GM12878 (cell line): ENCODE measurements around the gene MEGF6. TPM values are rescaled to one million over a fixed set of nuclear protein-coding genes. Genes with fewer than 3 reads are reported as not detected.

Experiments
- ATAC-seq: fragments of 200-7000 bp; cut with Tn5 transposase; 3 replicates; pipeline ENCODE4 v1.9.1; 2020; ENCODE audit warnings: mild to moderate bottlenecking, moderate library complexity
- BruUV-seq: library from RNA; stranded (reverse); fragments of 400-500 nt; replicated peaks from 2 replicates; lab custom pipeline; 2021; lab: Mats Ljungman, UMichigan
- CTCF ChIA-PET: fragments of 300-600 bp; sonication (Branson Sonifier 250); formaldehyde crosslinking; extraction: SDS; loops from one replicate; lab custom pipeline; 2021; ENCODE audit warnings: inconsistent platforms; lab: Yijun Ruan, JAX
- POLR2A ChIA-PET: fragments of 350-600 bp; formaldehyde crosslinking; extraction: SDS; loops from one replicate; lab custom pipeline; 2021; ENCODE audit warnings: inconsistent platforms; lab: Charles Lee
- RAD21 ChIA-PET: fragments of 300-600 bp; sonication (Branson Sonifier 250); formaldehyde crosslinking; loops from one replicate; lab custom pipeline; 2023; ENCODE audit warnings: antibody characterized with exemption; ENCODE audit not compliant: unreplicated experiment; lab: Charles Lee
- SMC1A ChIA-PET: fragments of 300-600 bp; sonication (Branson Sonifier 250); formaldehyde crosslinking; loops from one replicate; lab custom pipeline; 2023; ENCODE audit not compliant: unreplicated experiment, uncharacterized antibody; lab: Charles Lee
- DNase-seq: peaks from one replicate; pipeline ENCODE4 v3.0.0-alpha.2; 2011; ENCODE audit warnings: low read depth, low spot score
- FAIRE-seq: peaks from 3 replicates; lab custom pipeline; 2011; peaks lifted over from hg19 to GRCh38; lab: Jason Lieb, UNC
- H2AFZ ChIP-seq: 2 replicates; pipeline ENCODE4 v1.6.0; 2011; ENCODE audit warnings: low read depth, low read length, control low read depth; ENCODE audit not compliant: control insufficient read depth
- H3K27ac ChIP-seq: 2 replicates; pipeline ENCODE4 v1.5.1; 2011; ENCODE audit warnings: control low read depth; ENCODE audit not compliant: control insufficient read depth, insufficient read depth
- H3K27me3 ChIP-seq, 2 experiments: replicated peaks in 1 of 2; 2 replicates each; pipeline versions ENCODE4 v1.6.0 to v1.6.1; 2011; ENCODE audit warnings: low read length in 1 of 2; ENCODE audit not compliant: control insufficient read depth in 2 of 2, insufficient read depth in 2 of 2
- H3K36me3 ChIP-seq, 2 experiments: 2 replicates each; pipeline ENCODE4 v1.5.1; 2011; ENCODE audit warnings: low read length in 1 of 2; ENCODE audit not compliant: control insufficient read depth in 2 of 2, insufficient read depth in 2 of 2
- H3K4me1 ChIP-seq: 2 replicates; pipeline ENCODE4 v1.6.1; 2011; ENCODE audit warnings: mild to moderate bottlenecking, low read length, moderate library complexity, mixed read lengths; ENCODE audit not compliant: control insufficient read depth, insufficient read depth
- H3K4me2 ChIP-seq: 2 replicates; pipeline ENCODE4 v1.6.0; 2011; ENCODE audit warnings: control low read depth; ENCODE audit not compliant: control insufficient read depth, insufficient read depth
- H3K4me3 ChIP-seq: fragments of 200-600 bp; sonication (generic); 2 replicates; pipeline ENCODE4 v1.5.1; 2016
- H3K79me2 ChIP-seq: 2 replicates; pipeline ENCODE4 v1.6.0; 2011; ENCODE audit warnings: low read length; ENCODE audit not compliant: control insufficient read depth, insufficient read depth
- H3K9ac ChIP-seq: 2 replicates; pipeline ENCODE4 v1.8.0; 2011; ENCODE audit warnings: low read length, control low read depth, mixed read lengths; ENCODE audit not compliant: control insufficient read depth, insufficient read depth
- H3K9me3 ChIP-seq: replicated peaks from 3 replicates; pipeline ENCODE4 v1.5.1; 2011; ENCODE audit warnings: mild to moderate bottlenecking, low read length; ENCODE audit not compliant: control insufficient read depth, insufficient read depth
- H4K20me1 ChIP-seq: 2 replicates; pipeline ENCODE4 v1.6.0; 2011; ENCODE audit not compliant: control insufficient read depth, insufficient read depth
- BRCA1 ChIP-seq: IDR thresholded peaks from 2 replicates; pipeline ENCODE4 v1.6.1; 2011; ENCODE audit warnings: low read depth, low read length, improper control_type of control experiment
- CEBPB ChIP-seq, 2 experiments: fragments of 150-350 bp in 1 of 2; IDR thresholded peaks; 2 replicates each; pipeline ENCODE4 v1.6.1; 2012 to 2014; ENCODE audit warnings: low read depth in 2 of 2, low read length in 2 of 2, borderline replicate concordance in 1 of 2, inconsistent platforms in 1 of 2
- FOXM1 ChIP-seq: IDR thresholded peaks from 2 replicates; pipeline ENCODE4 v1.6.1; 2012; ENCODE audit warnings: low read depth, mild to moderate bottlenecking, inconsistent platforms, low read length, moderate library complexity
- MTA2 ChIP-seq: fragments of 450-650 bp; IDR thresholded peaks from 2 replicates; pipeline ENCODE4 v1.6.1; 2016; ENCODE audit warnings: low read depth, mild to moderate bottlenecking, moderate library complexity
- NFIC ChIP-seq: IDR thresholded peaks from 2 replicates; pipeline ENCODE4 v1.6.1; 2012; ENCODE audit warnings: low read depth, mild to moderate bottlenecking, inconsistent platforms, low read length, moderate library complexity
- RB1 ChIP-seq: fragments of 450-650 bp; formaldehyde crosslinking; IDR thresholded peaks from 2 replicates; pipeline ENCODE4 v1.6.1; 2017; ENCODE audit warnings: mild to moderate bottlenecking, borderline replicate concordance
- RCOR1 ChIP-seq: conservative IDR thresholded peaks from 2 replicates; pipeline ENCODE4 v1.6.1; 2012; ENCODE audit warnings: low read depth, low read length, improper control_type of control experiment
- TAF1 ChIP-seq: IDR thresholded peaks from 2 replicates; pipeline ENCODE4 v1.6.1; 2011; ENCODE audit warnings: mild to moderate bottlenecking, low read depth, low read length, borderline replicate concordance
- WRNIP1 ChIP-seq: IDR thresholded peaks from 2 replicates; pipeline ENCODE4 v1.6.1; 2011; ENCODE audit warnings: low read depth, low read length, improper control_type of control experiment, borderline replicate concordance
- ZNF207 ChIP-seq: fragments of 450-650 bp; IDR thresholded peaks from 2 replicates; pipeline ENCODE4 v1.6.1; 2014; ENCODE audit warnings: antibody characterized with exemption, mild to moderate bottlenecking, borderline replicate concordance
- WGBS: methylation state at CpG from one replicate; pipeline ENCODE4 v1.1.6; 2016; ENCODE audit warnings: low lambda C conversion rate; ENCODE audit not compliant: insufficient replicate concordance, insufficient coverage; ENCODE audit errors: missing lambda C conversion rate; 5-methylcytosine and 5-hydroxymethylcytosine counted together
- in situ Hi-C: fragments of 300-500 bp; cut with MboI; formaldehyde crosslinking; loops from 9 replicates; pipeline ENCODE4 v1.14.3; 2018; ENCODE audit warnings: mixed read lengths
- intact Hi-C: fragments of 100-400 bp; cut with micrococcal nuclease; formaldehyde crosslinking; loops from one replicate; pipeline ENCODE4 v1.14.2; 2022; ENCODE audit not compliant: unreplicated experiment
- polyA plus RNA-seq, 11 experiments: library from polyadenylated mRNA; depleted of rRNA in 4 of 11; unstranded in 6 of 11; stranded (reverse) in 5 of 11; fragments of >200 nt; fragmentation: Nextera tagmentation in 4 of 11; fragmentation: Illumina TruSeq in 1 of 11; extraction: Ambion mirVana in 4 of 11; extraction: Trizol in 1 of 11; gene quantifications; 1 replicate in 1 of 11; 2 replicates in 10 of 11; pipeline versions ENCODE4 v1.2.1 to v1.2.3, GENCODE V29; 2011 to 2016; ENCODE audit warnings: inconsistent platforms in 2 of 11, missing spikeins in 2 of 11, low read depth in 1 of 11
- total RNA-seq, 4 experiments: library from RNA; depleted of rRNA in 3 of 4; stranded (reverse); fragments of >200 nt in 3 of 4; fragmentation: Illumina TruSeq in 1 of 4; extraction: Trizol in 1 of 4; gene quantifications; 2 replicates each; pipeline versions ENCODE4 v1.2.1 to v1.2.3, GENCODE V29; 2013 to 2021
- TF ChIP-seq, protein P1 (sequence below): fragments of 450-650 bp; IDR thresholded peaks from 2 replicates; pipeline ENCODE4 v1.6.1; 2017; ENCODE audit warnings: mild to moderate bottlenecking, low read depth, inconsistent platforms; ENCODE audit not compliant: poor library complexity, severe bottlenecking
- TF ChIP-seq, protein P2 (sequence below): fragments of 450-650 bp; formaldehyde crosslinking; IDR thresholded peaks from 2 replicates; pipeline ENCODE4 v1.5.0; 2022; ENCODE audit warnings: mild to moderate bottlenecking, missing genetic modification characterization

The MEGF6 gene
- total and polyA plus RNA-seq, 10 of the 15 experiments (the other 5 are each of a cell fraction or from before 2014, with no cell fraction given), result 0.03 to 0.41 TPM; not detected in 8

GRCh38 chr1:3533067-3534048, 78.0 kb downstream of the MEGF6 start:
- Histone ChIP-seq H3K4me2 (no peak overlapping the region), H4K20me1 (no peaks in the 10 kb centered on the region), H3K36me3 (no peaks in the 10 kb centered on the region), H3K4me1 (no peaks in the 10 kb centered on the region), H3K9me3 (no peaks in the 10 kb centered on the region), H3K79me2 (no peaks in the 10 kb centered on the region), H3K9ac (no peak overlapping the region), H2AFZ (no peak overlapping the region), H3K27me3 (peaks cover 0 to 3% of the 10 kb centered on the region in 2 experiments; a peak in 2 of 4 replicates), H3K27ac (no peak overlapping the region), H3K4me3 (no peak overlapping the region)
- FAIRE-seq (no peak), DNase-seq (no peak), ATAC-seq (no peak)
- WGBS, result 48% methylated on average over 25 of the region's 30 CpGs
- POLR2A ChIA-PET, result no interaction called here
- RAD21 ChIA-PET, result no interaction called here
- in situ Hi-C loops, result no loop called here
- SMC1A ChIA-PET, result no interaction called here
- intact Hi-C loops, result no loop called here
- CTCF ChIA-PET, result no interaction called here
- TF ChIP-seq BRCA1 (no peak), FOXM1 (no peak), CEBPB (IDR thresholded peaks at IDR 0.05; ENCODE audit: borderline replicate concordance in 1 of 2, low read depth in 2 of 2, low read length in 2 of 2) (no peak), NFIC (no peak), WRNIP1 (no peak), ZNF207 (no peak), MTA2 (no peak), TAF1 (no peak), RB1 (no peak), RCOR1 (no peak)
- TF ChIP-seq, protein P1, sequence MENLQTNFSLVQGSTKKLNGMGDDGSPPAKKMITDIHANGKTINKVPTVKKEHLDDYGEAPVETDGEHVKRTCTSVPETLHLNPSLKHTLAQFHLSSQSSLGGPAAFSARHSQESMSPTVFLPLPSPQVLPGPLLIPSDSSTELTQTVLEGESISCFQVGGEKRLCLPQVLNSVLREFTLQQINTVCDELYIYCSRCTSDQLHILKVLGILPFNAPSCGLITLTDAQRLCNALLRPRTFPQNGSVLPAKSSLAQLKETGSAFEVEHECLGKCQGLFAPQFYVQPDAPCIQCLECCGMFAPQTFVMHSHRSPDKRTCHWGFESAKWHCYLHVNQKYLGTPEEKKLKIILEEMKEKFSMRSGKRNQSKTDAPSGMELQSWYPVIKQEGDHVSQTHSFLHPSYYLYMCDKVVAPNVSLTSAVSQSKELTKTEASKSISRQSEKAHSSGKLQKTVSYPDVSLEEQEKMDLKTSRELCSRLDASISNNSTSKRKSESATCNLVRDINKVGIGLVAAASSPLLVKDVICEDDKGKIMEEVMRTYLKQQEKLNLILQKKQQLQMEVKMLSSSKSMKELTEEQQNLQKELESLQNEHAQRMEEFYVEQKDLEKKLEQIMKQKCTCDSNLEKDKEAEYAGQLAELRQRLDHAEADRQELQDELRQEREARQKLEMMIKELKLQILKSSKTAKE, result no peak
- TF ChIP-seq, protein P2, sequence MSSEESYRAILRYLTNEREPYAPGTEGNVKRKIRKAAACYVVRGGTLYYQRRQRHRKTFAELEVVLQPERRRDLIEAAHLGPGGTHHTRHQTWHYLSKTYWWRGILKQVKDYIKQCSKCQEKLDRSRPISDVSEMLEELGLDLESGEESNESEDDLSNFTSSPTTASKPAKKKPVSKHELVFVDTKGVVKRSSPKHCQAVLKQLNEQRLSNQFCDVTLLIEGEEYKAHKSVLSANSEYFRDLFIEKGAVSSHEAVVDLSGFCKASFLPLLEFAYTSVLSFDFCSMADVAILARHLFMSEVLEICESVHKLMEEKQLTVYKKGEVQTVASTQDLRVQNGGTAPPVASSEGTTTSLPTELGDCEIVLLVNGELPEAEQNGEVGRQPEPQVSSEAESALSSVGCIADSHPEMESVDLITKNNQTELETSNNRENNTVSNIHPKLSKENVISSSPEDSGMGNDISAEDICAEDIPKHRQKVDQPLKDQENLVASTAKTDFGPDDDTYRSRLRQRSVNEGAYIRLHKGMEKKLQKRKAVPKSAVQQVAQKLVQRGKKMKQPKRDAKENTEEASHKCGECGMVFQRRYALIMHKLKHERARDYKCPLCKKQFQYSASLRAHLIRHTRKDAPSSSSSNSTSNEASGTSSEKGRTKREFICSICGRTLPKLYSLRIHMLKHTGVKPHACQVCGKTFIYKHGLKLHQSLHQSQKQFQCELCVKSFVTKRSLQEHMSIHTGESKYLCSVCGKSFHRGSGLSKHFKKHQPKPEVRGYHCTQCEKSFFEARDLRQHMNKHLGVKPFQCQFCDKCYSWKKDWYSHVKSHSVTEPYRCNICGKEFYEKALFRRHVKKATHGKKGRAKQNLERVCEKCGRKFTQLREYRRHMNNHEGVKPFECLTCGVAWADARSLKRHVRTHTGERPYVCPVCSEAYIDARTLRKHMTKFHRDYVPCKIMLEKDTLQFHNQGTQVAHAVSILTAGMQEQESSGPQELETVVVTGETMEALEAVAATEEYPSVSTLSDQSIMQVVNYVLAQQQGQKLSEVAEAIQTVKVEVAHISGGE (CRISPR knock-in tag), result no peak
- BruUV-seq, result no TSS peak
